CD1c-positive myeloid dendritic cell (primary cell): ENCODE data around the gene UMODL1.
A peak's percentile ranks its signal among the peaks of the same experiment; 100 is the strongest.

Experiments
- DNase-seq: peaks from one replicate; pipeline ENCODE4 v3.0.0-alpha.2; 2016; ENCODE audit errors: extremely low spot score

UMODL1 gene

GRCh38 chr21:42071146-42071737 lies at the start of gene UMODL1:
Gene UMODL1 (plus strand): TSS chr21:42071317. CDS start chr21:42071317, 0 bp downstream.
- DNase-seq = no peak

GRCh38 chr21:42021371-42022090 lies 49.6 kb upstream of the UMODL1 start:
- no peak for DNase-seq

- DNase-seq = no peak
Observed at GRCh38 chr21:42022091-42022430, 49.1 kb upstream of the UMODL1 start.

GRCh38 chr21:42022906-42023305 lies 48.2 kb upstream of the UMODL1 start:
- DNase-seq = no peak

GRCh38 chr21:42025376-42026081 lies 45.6 kb upstream of the UMODL1 start:
- no peak for DNase-seq

- DNase-seq = no peak
Observed at GRCh38 chr21:42026082-42026435, 45.1 kb upstream of the UMODL1 start.

- DNase-seq = no peak
Observed at GRCh38 chr21:42027085-42027821, 43.9 kb upstream of the UMODL1 start.

GRCh38 chr21:42027822-42028765 lies 43.0 kb upstream of the UMODL1 start:
- peak; percentile 23 for DNase-seq

GRCh38 chr21:42028766-42029425 lies 42.2 kb upstream of the UMODL1 start:
- DNase-seq = no peak

- peak; percentile 17 for DNase-seq
Observed at GRCh38 chr21:42030311-42030710, 40.8 kb upstream of the UMODL1 start.

GRCh38 chr21:42031241-42031640 lies 39.9 kb upstream of the UMODL1 start:
- no peak for DNase-seq

- DNase-seq = no peak
Observed at GRCh38 chr21:42031816-42032215, 39.3 kb upstream of the UMODL1 start.

GRCh38 chr21:42032266-42032665 lies 38.9 kb upstream of the UMODL1 start:
- DNase-seq = no peak

GRCh38 chr21:42032968-42033367 lies 38.1 kb upstream of the UMODL1 start:
- no peak for DNase-seq

- no peak for DNase-seq
Observed at GRCh38 chr21:42036313-42036712, 34.8 kb upstream of the UMODL1 start.

- DNase-seq = no peak
Observed at GRCh38 chr21:42037516-42037915, 33.6 kb upstream of the UMODL1 start.

- DNase-seq = no peak
Observed at GRCh38 chr21:42037943-42038342, 33.2 kb upstream of the UMODL1 start.

- DNase-seq = no peak
Observed at GRCh38 chr21:42038393-42038792, 32.7 kb upstream of the UMODL1 start.

GRCh38 chr21:42038826-42039425 lies 32.2 kb upstream of the UMODL1 start:
- DNase-seq = no peak

- DNase-seq = no peak
Observed at GRCh38 chr21:42039470-42039901, 31.6 kb upstream of the UMODL1 start.
